ENCODE results near the gene TLR2. TPM values are rescaled to one million over a fixed set of nuclear protein-coding genes. Genes with fewer than 3 reads are reported as not detected.
A peak's percentile ranks its signal among the peaks of the same experiment; 100 is the strongest.

TLR2 gene
- total and polyA plus RNA-seq, 4 experiments from 2014 or later, result 1.3 to 3.9 (median 3.3) TPM

GRCh38 chr4:153647975-153648374 lies 36.1 kb upstream of the TLR2 start:
- Mint-ChIP-seq H3K4me3 (peak overlapping the region in 1 of 8 donors; percentile 24), H3K27ac (peak overlapping the region in 2 of 7 donors; percentile 24 to 29), H3K4me1 (peaks cover 23 to 38% (median 27%) of the 10 kb centered on the region in 4 donors), H3K36me3 (no peaks in the 10 kb centered on the region), H3K27me3 (no peaks in the 10 kb centered on the region), H3K9me3 (no peaks in the 10 kb centered on the region)
- Histone ChIP-seq H3K27ac (ENCODE audit: low read depth, low read length) (no peak overlapping the region), H3K9me3 (ENCODE audit: control insufficient read depth in 1 of 2, low read length in 2 of 2) (no peaks in the 10 kb centered on the region), H3K36me3 (ENCODE audit: insufficient read depth, low read length) (no peaks in the 10 kb centered on the region), H3K27me3 (ENCODE audit: insufficient read depth, low read length) (no peaks in the 10 kb centered on the region), H3K4me1 (ENCODE audit: insufficient read depth, low read length) (peaks cover 23% of the 10 kb centered on the region), H3K4me3 (ENCODE audit: low read length in 2 of 2) (no peak overlapping the region)
- DNase-seq, result no peak
- ChIA-PET CTCF (ENCODE audit: partially characterized antibody) (interaction anchor here (0.8 to 6.4 kb wide), 4 partner anchors 9 to 304 kb away, joined by 3 to 40 read pairs (median 4); partner anchors contain the start of gene MND1), POLR2A (ENCODE audit: partially characterized antibody) (no interaction called here)
- intact Hi-C loops (cut with micrococcal nuclease), result loop anchor here (10.0 kb wide), 2 partner anchors 403 to 803 kb away; no protein-coding TSS in a partner anchor

DNA sequence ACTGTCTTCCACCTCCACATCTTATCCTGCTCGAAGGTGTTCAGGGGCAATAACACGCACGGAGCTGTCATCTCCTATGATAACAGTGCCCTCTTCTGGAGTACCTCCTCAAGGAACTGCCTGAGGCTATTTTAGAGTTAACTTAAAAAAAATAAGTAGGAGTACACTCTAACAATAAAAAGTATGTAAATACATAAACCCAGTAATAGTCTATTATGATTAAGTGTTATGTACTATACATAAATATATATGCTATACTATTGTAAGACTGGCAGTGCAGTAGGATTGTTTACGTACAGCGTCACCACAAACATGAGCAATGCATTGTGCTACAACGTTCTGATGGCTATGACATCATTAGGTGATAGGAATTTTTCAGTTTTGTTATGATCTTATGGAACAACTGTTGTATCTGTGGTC lies 34.5 kb upstream of the TLR2 start:
- H3K27ac ChIP-seq (ENCODE audit: low read depth, low read length), result no peak overlapping the region
- peaks cover 19% of the 10 kb centered on the region for H3K4me1 ChIP-seq (ENCODE audit: insufficient read depth, low read length)
- H3K36me3 Mint-ChIP-seq, result no peaks in the 10 kb centered on the region
- CTCF ChIA-PET (ENCODE audit: partially characterized antibody), result interaction anchor here (0.9 to 6.4 kb wide), 7 partner anchors 10 to 306 kb away, joined by 3 to 40 read pairs (median 5); partner anchors contain the start of gene MND1
- H3K4me3 Mint-ChIP-seq, result no peak overlapping the region
- H3K4me1 Mint-ChIP-seq, result peaks cover 20 to 33% (median 23%) of the 10 kb centered on the region in 4 donors
- no peaks in the 10 kb centered on the region for H3K9me3 ChIP-seq (ENCODE audit: control insufficient read depth in 1 of 2, low read length in 2 of 2)
- POLR2A ChIA-PET (ENCODE audit: partially characterized antibody), result no interaction called here
- no peaks in the 10 kb centered on the region for H3K9me3 Mint-ChIP-seq
- DNase-seq, result no peak
- H3K4me3 ChIP-seq (ENCODE audit: low read length in 2 of 2), result no peak overlapping the region
- intact Hi-C loops (cut with micrococcal nuclease), result loop anchor here (10.0 kb wide), 2 partner anchors 405 to 805 kb away; no protein-coding TSS in a partner anchor
- no peaks in the 10 kb centered on the region for H3K27me3 ChIP-seq (ENCODE audit: insufficient read depth, low read length)
- no peak overlapping the region for H3K27ac Mint-ChIP-seq
- H3K27me3 Mint-ChIP-seq, result no peaks in the 10 kb centered on the region
- H3K36me3 ChIP-seq (ENCODE audit: insufficient read depth, low read length), result no peaks in the 10 kb centered on the region

DNA sequence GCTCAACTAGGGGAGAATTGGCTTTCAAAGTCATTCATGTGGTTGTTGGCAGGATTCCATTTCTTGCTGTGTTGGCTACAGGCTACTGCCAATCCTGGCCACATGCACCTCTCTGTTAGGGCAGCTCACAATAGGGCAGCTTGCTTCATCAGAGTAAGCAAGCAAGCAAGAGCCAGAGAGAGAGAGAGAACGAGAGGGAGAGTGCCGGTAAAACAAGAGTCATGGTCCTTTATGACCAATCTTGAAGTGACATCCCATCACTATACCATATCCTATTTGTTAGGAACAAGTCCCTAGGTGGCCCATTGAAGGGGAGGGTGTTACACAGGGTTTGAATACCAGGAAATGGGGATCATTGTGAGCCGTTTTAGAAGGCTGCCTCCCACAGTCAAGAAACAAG lies 33.0 kb upstream of the TLR2 start:
- Histone ChIP-seq H3K27ac (ENCODE audit: low read depth, low read length) (no peak overlapping the region), H3K9me3 (ENCODE audit: control insufficient read depth in 1 of 2, low read length in 2 of 2) (no peaks in the 10 kb centered on the region), H3K27me3 (ENCODE audit: insufficient read depth, low read length) (no peaks in the 10 kb centered on the region), H3K4me1 (ENCODE audit: insufficient read depth, low read length) (peaks cover 19% of the 10 kb centered on the region), H3K36me3 (ENCODE audit: insufficient read depth, low read length) (no peaks in the 10 kb centered on the region), H3K4me3 (ENCODE audit: low read length in 2 of 2) (no peak overlapping the region)
- Mint-ChIP-seq H3K27ac (peak overlapping the region in 6 of 7 donors; percentile 11 to 83 (median 46)), H3K4me3 (peak overlapping the region in 6 of 8 donors; percentile 46 to 76 (median 61)), H3K36me3 (no peaks in the 10 kb centered on the region), H3K9me3 (no peaks in the 10 kb centered on the region), H3K27me3 (peaks cover 0 to 3% of the 10 kb centered on the region in 2 donors), H3K4me1 (peaks cover 20 to 33% (median 23%) of the 10 kb centered on the region in 4 donors)
- intact Hi-C loops (cut with micrococcal nuclease), result no loop called here
- no peak for DNase-seq
- ChIA-PET POLR2A (ENCODE audit: partially characterized antibody) (interaction anchor here (1.0 to 1.9 kb wide), 3 partner anchors 8 to 122 kb away, joined by 3 to 5 read pairs (median 4); no protein-coding TSS in a partner anchor), CTCF (ENCODE audit: partially characterized antibody) (interaction anchor here (0.8 to 6.4 kb wide), 6 partner anchors 8 to 523 kb away, joined by 3 to 40 read pairs (median 8); no protein-coding TSS in a partner anchor)

GRCh38 chr4:153651587-153651986 lies 32.5 kb upstream of the TLR2 start:
- Histone ChIP-seq H3K9me3 (ENCODE audit: control insufficient read depth in 1 of 2, low read length in 2 of 2) (no peaks in the 10 kb centered on the region), H3K36me3 (ENCODE audit: insufficient read depth, low read length) (no peaks in the 10 kb centered on the region), H3K27ac (ENCODE audit: low read depth, low read length) (no peak overlapping the region), H3K27me3 (ENCODE audit: insufficient read depth, low read length) (no peaks in the 10 kb centered on the region), H3K4me3 (ENCODE audit: low read length in 2 of 2) (no peak overlapping the region), H3K4me1 (ENCODE audit: insufficient read depth, low read length) (peaks cover 19% of the 10 kb centered on the region)
- CTCF ChIA-PET (ENCODE audit: partially characterized antibody), result interaction anchor here (1.3 to 6.4 kb wide), 4 partner anchors 8 to 524 kb away, joined by 4 to 40 read pairs (median 14); no protein-coding TSS in a partner anchor
- H3K4me3 Mint-ChIP-seq, result peak overlapping the region in 7 of 8 donors; percentile 13 to 76 (median 60)
- H3K27me3 Mint-ChIP-seq, result peaks cover 0 to 3% of the 10 kb centered on the region in 2 donors
- no peaks in the 10 kb centered on the region for H3K36me3 Mint-ChIP-seq
- intact Hi-C loops (cut with micrococcal nuclease), result no loop called here
- POLR2A ChIA-PET (ENCODE audit: partially characterized antibody), result interaction anchor here (1.0 to 1.9 kb wide), 3 partner anchors 8 to 122 kb away, joined by 3 to 5 read pairs (median 4); no protein-coding TSS in a partner anchor
- H3K27ac Mint-ChIP-seq, result peak overlapping the region; percentile 11 to 83 (median 68)
- peaks cover 20 to 33% (median 23%) of the 10 kb centered on the region in 4 donors for H3K4me1 Mint-ChIP-seq
- no peaks in the 10 kb centered on the region for H3K9me3 Mint-ChIP-seq
- DNase-seq, result peak; percentile 39 to 51 (median 46)

- H3K9me3 ChIP-seq (ENCODE audit: control insufficient read depth in 1 of 2, low read length in 2 of 2), result no peaks in the 10 kb centered on the region
- ChIA-PET CTCF (ENCODE audit: partially characterized antibody) (interaction anchor here (1.3 to 6.4 kb wide), 5 partner anchors 9 to 524 kb away, joined by 3 to 40 read pairs (median 6); no protein-coding TSS in a partner anchor), POLR2A (ENCODE audit: partially characterized antibody) (interaction anchor here (1.0 to 1.9 kb wide), 3 partner anchors 9 to 121 kb away, joined by 3 to 5 read pairs (median 4); no protein-coding TSS in a partner anchor)
- no peaks in the 10 kb centered on the region for H3K9me3 Mint-ChIP-seq
- no peaks in the 10 kb centered on the region for H3K27me3 ChIP-seq (ENCODE audit: insufficient read depth, low read length)
- H3K4me1 ChIP-seq (ENCODE audit: insufficient read depth, low read length), result peaks cover 19% of the 10 kb centered on the region
- H3K4me3 Mint-ChIP-seq, result peak overlapping the region in 4 of 8 donors; percentile 51 to 76 (median 61)
- H3K27ac ChIP-seq (ENCODE audit: low read depth, low read length), result no peak overlapping the region
- intact Hi-C loops (cut with micrococcal nuclease), result no loop called here
- no peak for DNase-seq
- peaks cover 20 to 33% (median 23%) of the 10 kb centered on the region in 4 donors for H3K4me1 Mint-ChIP-seq
- H3K27me3 Mint-ChIP-seq, result peaks cover 0 to 3% of the 10 kb centered on the region in 2 donors
- no peak overlapping the region for H3K4me3 ChIP-seq (ENCODE audit: low read length in 2 of 2)
- no peaks in the 10 kb centered on the region for H3K36me3 Mint-ChIP-seq
- H3K36me3 ChIP-seq (ENCODE audit: insufficient read depth, low read length), result no peaks in the 10 kb centered on the region
- peak overlapping the region in 2 of 7 donors; percentile 75 to 83 for H3K27ac Mint-ChIP-seq
These were observed 31.9 kb upstream of the TLR2 start for GRCh38 chr4:153652051-153652784.

DNA sequence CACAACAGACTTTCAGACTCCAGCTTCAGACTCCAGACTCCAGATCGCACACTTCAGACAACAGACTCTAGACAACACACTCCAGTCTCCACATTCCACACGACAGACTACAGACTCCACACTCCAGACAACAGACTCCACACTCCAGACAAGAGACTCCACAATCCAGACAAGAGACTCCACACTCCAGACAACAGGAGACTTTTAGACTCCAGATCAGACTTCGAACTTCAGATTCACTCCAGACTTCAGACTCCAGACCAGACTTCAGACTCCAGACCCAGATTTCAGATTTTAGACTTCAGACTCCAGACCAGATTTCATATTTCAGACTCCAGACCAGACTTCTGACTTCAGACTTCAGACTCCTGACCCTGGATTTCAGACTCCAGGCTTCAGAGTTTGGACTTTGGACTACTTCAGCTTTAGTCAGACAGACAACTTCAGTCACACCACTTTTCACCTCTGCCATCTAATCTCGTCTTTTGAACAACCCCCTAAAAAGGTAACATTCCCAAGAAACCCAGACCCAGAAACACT lies 29.0 kb upstream of the TLR2 start:
- no peaks in the 10 kb centered on the region for H3K27me3 ChIP-seq (ENCODE audit: insufficient read depth, low read length)
- H3K4me1 ChIP-seq (ENCODE audit: insufficient read depth, low read length), result peaks cover 19% of the 10 kb centered on the region
- Mint-ChIP-seq H3K4me1 (peaks cover 14 to 23% (median 17%) of the 10 kb centered on the region in 4 donors), H3K9me3 (no peaks in the 10 kb centered on the region), H3K27ac (peak overlapping the region in 3 of 7 donors; percentile 5 to 40 (median 11)), H3K36me3 (no peaks in the 10 kb centered on the region), H3K27me3 (peaks cover 4 to 6% of the 10 kb centered on the region in 2 donors), H3K4me3 (no peak overlapping the region)
- H3K27ac ChIP-seq (ENCODE audit: low read depth, low read length), result no peak overlapping the region
- intact Hi-C loops (cut with micrococcal nuclease), result no loop called here
- no peaks in the 10 kb centered on the region for H3K36me3 ChIP-seq (ENCODE audit: insufficient read depth, low read length)
- H3K9me3 ChIP-seq (ENCODE audit: control insufficient read depth in 1 of 2, low read length in 2 of 2), result no peaks in the 10 kb centered on the region
- ChIA-PET POLR2A (ENCODE audit: partially characterized antibody) (no interaction called here), CTCF (ENCODE audit: partially characterized antibody) (interaction anchor here (1.0 kb wide), 1 partner anchor 11 kb away, joined by 3 read pairs; no protein-coding TSS in a partner anchor)
- no peak overlapping the region for H3K4me3 ChIP-seq (ENCODE audit: low read length in 2 of 2)
- DNase-seq, result no peak

Data from CD4-positive, alpha-beta memory T cell (primary cell).